CMK (cell line): ENCODE results near the gene PRR23E.

Source experiments
- DNase-seq: peaks from one replicate; pipeline ENCODE4 v3.0.0-alpha.2; 2010; ENCODE audit warnings: low read depth

PRR23E gene

GRCh38 chr3:127184870-127185216, 8.1 kb upstream of the PRR23E start:
- no peak for DNase-seq

- DNase-seq, result no peak
These were observed 7.7 kb upstream of the PRR23E start for GRCh38 chr3:127185268-127185667.

GRCh38 chr3:127185962-127186674, 6.8 kb upstream of the PRR23E start:
- DNase-seq, result no peak

- no peak for DNase-seq
These were observed 5.6 kb upstream of the PRR23E start for GRCh38 chr3:127187316-127187715.

- no peak for DNase-seq
These were observed 410 bp downstream of the PRR23E start for GRCh38 chr3:127193341-127193740.

- no peak for DNase-seq
These were observed 844 bp downstream of the PRR23E start for GRCh38 chr3:127193775-127194174.

GRCh38 chr3:127194601-127195187, 1.8 kb downstream of the PRR23E start:
- no peak for DNase-seq

GRCh38 chr3:127195417-127195816, 2.5 kb downstream of the PRR23E start:
- DNase-seq, result no peak

GRCh38 chr3:127196002-127196401, 3.1 kb downstream of the PRR23E start:
- no peak for DNase-seq

- DNase-seq, result no peak
These were observed 3.8 kb downstream of the PRR23E start for GRCh38 chr3:127196466-127197299.

GRCh38 chr3:127197300-127198189, 4.6 kb downstream of the PRR23E start:
- no peak for DNase-seq

- DNase-seq, result no peak
These were observed 7.3 kb downstream of the PRR23E start for GRCh38 chr3:127200086-127200691.

- DNase-seq, result no peak
These were observed 10.1 kb downstream of the PRR23E start for GRCh38 chr3:127203024-127203423.

- no peak for DNase-seq
These were observed 12.1 kb downstream of the PRR23E start for GRCh38 chr3:127204841-127205582.

- DNase-seq, result no peak
These were observed 13.2 kb downstream of the PRR23E start for GRCh38 chr3:127206154-127206553.

GRCh38 chr3:127206611-127207516, 13.9 kb downstream of the PRR23E start:
- no peak for DNase-seq

GRCh38 chr3:127207727-127208482, 15.0 kb downstream of the PRR23E start:
- no peak for DNase-seq

- DNase-seq, result no peak
These were observed 15.7 kb downstream of the PRR23E start for GRCh38 chr3:127208483-127209100.
